ENCODE results near the gene CELSR1.

The CELSR1 gene

DNA sequence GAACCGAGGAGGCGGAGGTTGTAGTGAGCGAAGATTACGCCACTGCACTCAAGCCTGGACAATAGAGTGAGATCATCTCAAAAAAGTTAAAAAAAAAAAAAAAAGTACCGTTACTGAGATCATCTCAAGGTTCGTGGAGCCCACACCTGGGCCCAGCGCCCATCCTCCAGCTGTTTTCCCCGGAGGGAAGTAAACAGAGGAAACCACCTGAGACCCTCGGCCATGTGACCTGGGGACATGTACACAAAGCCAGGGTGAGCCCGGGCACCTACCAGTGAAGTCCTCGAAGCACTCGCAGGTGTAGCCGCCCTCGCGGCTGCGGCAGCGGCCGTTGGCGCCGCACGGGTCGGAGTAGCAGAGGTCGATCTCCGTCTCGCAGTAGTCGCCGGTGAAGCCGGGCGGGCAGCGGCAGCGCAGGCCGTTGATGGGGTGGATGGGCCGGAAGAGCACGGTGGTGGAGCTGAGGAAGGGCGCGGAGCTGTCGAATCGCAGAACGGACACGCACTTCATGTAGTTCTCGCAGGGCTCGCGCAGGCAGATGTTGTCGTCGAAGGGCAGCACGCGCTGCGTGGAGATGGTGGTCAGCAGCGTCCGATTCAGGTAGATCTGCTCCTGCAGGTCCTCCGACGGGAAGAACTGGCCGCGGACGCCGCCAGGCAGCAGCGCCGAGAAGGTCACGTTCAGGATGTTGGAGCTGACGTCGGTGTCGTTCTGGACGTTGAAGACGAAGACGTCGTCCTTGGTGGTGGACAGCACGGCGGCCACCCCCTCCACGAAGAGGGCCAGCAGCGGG, 73.8 kb downstream of the CELSR1 start:
- DNase-seq (ENCODE audit: low read depth, low spot score), result no peak

DNA sequence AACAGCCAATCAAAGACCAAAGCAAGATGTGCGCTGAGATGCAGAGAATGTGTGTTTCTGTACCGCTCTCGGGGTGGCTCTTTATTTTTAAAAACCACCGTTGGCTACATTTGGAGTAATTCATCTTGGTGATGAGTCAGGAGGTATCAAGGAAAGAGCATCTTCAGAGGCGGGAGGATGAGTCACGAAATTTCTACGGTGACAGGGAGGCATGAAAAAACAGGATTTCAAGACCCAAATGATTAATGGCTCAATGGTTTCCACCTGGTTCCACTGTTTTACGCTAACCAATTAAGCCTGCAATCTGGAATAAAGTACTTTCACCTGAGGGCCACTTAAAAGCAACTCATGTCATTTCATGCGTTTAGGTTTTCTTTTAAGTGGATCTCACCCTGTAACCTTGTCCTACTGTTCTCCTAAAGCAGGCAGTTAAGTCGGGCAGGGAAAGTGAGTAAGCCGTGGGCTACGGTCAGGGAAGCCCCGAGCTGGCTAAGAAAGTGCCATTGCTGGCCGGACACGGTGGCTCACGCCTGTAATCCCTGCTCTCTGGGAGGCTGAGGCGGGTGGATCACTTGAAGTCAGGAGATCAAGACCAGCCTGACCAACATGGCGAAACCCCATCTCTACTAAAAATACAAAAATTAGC, 74.6 kb downstream of the CELSR1 start:
- no peak for DNase-seq (ENCODE audit: low read depth, low spot score)

GRCh38 chr22:46461566-46462180, 75.7 kb downstream of the CELSR1 start:
- no peak for DNase-seq (ENCODE audit: low read depth, low spot score)

DNA sequence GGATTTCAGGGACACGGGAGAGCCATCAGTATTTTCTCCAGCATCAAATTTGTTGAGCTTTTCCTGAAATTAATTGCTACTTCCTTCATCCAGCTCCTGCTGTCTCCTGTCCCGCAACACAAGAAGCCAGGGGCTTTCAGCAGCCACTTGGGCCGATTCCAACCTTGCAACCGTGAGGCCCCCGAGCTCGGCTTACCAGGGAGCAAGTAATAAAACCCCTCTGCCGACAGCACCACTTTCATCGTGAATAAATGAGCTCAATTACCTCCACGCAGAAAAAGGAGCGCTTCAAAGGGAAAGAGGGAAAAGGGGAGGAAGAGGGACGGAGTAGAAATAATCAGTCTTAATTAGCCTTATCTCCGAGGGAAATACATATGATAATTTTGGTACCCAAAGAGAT, 76.6 kb downstream of the CELSR1 start:
- DNase-seq (ENCODE audit: low read depth, low spot score), result no peak

DNA sequence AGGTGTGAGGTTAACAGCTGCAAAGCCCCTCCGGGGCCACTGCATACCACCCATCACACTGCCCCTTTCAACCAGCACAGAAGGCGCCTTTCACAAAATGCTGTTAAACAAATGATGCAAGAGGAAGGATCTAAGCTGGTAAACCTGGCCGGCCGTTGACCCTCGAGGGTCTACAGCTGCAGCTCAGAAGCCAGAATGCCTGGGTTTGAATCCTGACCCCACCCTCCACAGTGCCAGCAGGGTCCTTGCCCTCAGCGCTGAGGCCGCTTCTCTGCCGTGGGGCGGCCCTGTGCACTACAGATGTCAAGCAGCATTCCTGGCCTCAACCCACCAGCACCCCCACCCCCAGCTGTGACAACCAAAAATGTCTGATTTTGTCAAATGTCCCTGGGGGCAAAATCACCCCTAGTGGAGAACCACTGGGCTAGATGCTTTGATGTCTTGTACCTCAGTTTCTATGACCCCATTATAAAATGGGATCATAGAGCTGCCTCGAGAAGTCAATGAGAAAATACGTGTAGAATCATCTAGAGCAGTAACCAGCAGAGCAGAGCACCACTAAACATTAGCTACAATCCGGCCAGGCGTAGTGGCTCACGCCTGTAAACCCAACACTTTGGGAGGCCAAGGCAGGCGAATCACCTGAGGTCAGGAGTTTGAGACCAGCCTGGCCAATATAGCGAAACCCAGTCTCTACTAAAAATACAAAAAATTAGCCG, 77.9 kb downstream of the CELSR1 start:
- no peak for DNase-seq (ENCODE audit: low read depth, low spot score)

DNA sequence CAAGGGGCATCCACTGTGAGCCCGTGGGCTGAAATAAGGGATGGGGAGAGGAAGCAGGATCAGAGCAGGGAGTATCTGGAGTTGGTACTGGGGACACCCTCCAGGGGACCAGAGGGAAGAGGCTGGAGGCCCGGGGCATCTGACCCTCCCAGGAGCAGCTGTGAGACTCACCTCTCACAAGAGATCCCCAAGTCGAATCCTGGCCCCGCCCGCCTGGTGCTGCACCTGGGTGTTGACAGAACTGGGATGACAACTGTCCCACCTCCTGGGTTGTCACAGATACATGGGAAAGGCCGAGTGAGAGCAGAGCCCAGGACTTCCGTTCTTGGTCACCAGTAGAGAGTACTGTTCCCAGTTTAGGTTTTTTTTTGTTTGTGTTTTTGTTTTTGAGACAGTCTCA, 78.9 kb downstream of the CELSR1 start:
- no peak for DNase-seq (ENCODE audit: low read depth, low spot score)

DNA sequence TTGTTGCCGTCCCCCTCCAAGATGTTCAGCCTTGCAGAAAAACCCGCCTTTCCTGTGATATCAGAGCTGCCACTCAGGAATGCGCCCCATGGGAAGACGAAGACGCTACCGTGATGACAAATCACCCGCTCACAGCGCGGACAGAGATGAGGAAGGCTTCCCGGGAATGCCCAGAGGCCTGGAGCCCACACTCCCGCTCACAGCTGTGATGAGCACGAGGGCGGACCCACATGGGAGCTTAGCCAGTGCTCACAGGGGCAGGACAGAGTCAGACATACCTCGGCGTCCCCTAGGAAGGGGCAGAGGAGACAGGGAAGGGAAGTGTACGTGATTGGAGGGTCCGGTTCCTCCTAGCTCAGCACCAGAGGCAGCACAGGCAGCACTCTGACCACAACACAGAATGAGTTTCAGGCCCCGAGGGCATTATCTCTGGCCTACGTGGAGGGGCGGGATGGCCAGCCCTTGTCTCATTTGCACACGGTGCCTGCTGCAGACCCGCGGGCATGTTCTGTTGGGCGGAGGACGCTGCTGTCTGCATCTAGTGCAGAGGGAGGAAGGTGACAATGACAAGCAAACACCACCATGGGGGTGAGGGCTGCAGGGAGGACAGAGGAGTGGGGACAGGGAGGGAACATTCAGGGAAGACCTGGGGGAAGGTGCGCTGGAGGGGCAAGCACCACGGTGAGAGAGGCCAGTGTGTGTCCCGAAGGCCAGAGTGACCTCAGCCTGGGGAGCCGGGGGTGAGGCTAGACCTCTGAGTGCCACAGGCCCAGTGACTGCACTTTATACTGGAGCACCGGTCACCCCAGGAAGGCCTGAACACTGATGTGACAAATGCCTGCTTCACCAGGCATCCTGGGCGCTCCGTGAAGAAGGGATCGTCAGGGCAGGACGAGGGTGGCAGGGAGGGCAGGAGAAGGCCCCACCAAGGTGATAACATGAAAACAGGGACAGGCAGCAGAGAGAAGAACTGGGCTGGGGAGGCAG, 79.6 kb downstream of the CELSR1 start:
- no peak for DNase-seq (ENCODE audit: low read depth, low spot score)

GRCh38 chr22:46456818-46457163, 80.6 kb downstream of the CELSR1 start:
- DNase-seq (ENCODE audit: low read depth, low spot score), result no peak

- DNase-seq (ENCODE audit: low read depth, low spot score), result no peak
Measured at GRCh38 chr22:46455446-46455845, 82.0 kb downstream of the CELSR1 start.

DNA sequence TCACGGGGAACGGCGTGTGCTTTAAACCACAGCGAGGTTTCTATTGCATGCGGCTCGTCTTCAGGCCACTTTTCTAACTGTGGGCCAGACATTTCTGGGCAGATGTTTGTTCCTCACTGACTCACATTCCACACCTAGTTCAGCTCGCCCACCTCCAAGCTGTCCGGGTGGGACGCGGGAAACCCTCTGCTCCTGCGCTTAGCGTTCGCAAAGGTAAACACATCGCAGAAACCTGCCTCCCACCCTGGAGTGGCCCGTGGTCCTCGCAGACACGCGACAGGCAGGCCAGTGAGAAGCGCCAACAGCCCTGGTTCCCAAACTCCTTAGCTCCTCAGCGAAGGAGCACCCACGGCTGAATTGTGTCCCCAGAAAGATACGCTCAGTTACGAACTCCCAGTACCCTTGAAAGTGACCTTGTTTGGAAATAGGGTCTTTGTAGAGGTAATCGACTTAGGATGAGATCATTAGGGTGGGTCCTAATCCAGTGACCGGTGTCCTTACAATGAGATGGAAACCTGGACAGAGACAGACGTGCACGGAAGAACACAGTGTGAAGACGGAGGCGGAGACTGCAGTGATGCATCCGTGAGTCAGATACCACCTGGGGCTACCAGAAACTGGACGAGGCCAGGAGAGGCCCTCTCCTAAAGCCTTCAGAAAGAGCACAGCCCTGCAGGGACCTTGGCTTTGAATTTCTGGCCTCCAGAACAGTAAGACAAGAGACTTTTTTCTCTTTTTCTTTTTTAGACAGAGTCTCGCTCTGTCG, 82.7 kb downstream of the CELSR1 start:
- no peak for DNase-seq (ENCODE audit: low read depth, low spot score)

GRCh38 chr22:46453829-46454503, 83.5 kb downstream of the CELSR1 start:
- DNase-seq (ENCODE audit: low read depth, low spot score), result no peak

DNA sequence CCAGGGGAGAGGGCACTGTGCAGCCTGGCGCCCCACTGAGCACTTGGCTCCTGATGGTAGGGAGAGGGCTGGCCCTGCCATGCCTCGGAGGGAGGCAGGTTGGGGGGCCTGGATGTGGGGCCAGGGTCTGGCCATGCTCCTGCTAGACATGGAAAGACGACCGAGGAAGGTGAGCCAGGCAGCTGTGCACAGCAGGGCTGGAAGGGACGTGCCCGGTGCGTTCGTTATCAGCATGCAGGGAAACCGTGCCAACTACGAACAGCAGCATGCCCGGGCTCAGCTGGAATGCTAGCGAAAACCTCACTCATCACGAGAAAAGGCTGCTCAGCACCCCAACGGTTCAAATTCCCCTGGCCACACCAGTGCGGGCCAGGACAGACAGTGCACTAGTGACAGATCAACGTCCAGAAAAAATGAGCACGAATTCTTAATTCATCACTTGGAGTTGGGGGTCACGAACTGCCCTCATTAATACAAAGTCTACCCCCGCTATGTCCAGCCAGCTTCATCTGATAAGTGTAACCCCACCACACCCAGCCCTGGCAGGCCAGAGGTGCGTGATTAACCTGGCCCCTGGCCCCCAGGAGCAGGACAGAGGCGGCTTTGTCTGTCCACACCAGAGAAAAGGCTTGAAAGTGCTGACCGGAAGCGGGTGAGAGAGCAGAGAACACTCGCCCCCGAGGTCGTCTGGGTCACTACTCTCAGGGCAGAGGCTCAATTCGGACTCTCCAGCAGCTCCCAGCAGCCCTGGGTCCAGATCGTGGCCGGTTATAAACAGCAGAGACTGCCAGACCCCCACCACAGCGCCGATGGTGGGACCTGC, 84.2 kb downstream of the CELSR1 start:
- DNase-seq (ENCODE audit: low read depth, low spot score), result no peak

GRCh38 chr22:46452195-46453005, 85.0 kb downstream of the CELSR1 start:
- DNase-seq (ENCODE audit: low read depth, low spot score), result no peak

DNA sequence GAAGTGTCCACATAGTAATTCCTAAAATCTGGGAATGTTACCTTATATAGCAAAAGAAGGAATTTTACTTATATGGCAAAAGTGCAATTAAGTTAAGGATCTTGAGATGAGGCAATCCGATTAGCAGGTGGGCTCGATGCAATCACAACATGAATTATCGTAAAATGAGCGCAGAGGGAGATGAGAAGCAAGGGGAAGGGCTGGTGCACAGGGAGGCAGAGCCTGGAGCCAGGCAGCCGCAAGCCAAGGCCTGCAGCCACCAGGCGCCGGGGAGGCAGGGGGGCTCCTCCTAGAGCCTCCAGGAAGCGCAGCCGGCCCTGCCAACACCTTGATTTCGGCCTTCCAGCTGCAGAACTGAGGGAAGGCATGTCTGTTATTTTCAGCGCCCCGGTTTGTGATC, 85.7 kb downstream of the CELSR1 start:
- no peak for DNase-seq (ENCODE audit: low read depth, low spot score)

- no peak for DNase-seq (ENCODE audit: low read depth, low spot score)
Measured at GRCh38 chr22:46450931-46451561, 86.4 kb downstream of the CELSR1 start.

DNA sequence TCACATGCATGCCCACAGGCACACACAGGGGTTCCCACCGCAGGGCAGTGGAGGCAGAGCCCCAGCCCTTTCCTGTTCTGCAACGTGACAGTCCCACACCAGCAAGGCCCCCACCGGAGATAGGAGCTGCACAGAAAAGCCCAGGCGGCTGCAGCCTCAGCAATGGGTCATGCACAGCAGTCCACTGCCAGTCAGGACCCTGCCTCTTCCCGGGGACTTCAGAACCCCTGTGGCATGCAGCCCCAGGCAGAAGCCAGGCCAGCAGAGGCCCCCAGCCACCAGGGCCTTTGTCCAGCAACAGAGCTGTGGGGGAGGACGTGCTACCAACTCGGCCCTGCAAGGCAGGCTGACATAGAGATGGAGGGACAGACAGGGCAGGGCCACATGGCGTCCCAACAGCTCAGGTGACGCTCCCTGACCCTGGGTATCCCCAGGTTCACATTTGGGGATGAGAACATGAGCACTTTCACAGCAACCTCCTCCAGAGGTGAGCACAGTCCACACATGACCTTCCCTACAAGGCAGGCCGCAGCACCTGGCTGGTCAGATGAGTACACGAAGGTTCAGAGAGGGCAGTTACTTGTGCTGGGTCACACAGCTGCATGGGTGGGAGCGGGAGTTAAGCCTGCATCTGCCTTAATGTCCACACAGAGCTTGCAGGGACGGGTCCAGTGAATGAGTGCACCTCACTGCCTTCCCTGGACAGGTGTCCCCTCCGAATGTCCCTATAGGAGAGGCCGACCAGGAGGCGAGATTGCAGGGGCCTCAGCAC, 87.3 kb downstream of the CELSR1 start:
- no peak for DNase-seq (ENCODE audit: low read depth, low spot score)

Data from brain pericyte (primary cell).